Esophagus muscularis mucosa (tissue), 4 donors: ENCODE results near the gene SYCN.

Experiments used
- CTCF ChIP-seq, 3 experiments: fragments of 200-600 bp in 2 of 3; fragments of 450-650 bp in 1 of 3; sonication (generic) in 2 of 3; IDR thresholded peaks; one replicate each; pipeline ENCODE4 v1.5.1; 2017 to 2019; ENCODE audit warnings: antibody characterized with exemption in 3 of 3, mild to moderate bottlenecking in 2 of 3, moderate library complexity in 1 of 3
- EP300 ChIP-seq: sonication (generic); formaldehyde crosslinking; IDR thresholded peaks from one replicate; pipeline ENCODE4 v1.6.1; 2017; ENCODE audit warnings: antibody characterized with exemption
- POLR2A ChIP-seq: fragments of 450-650 bp; IDR thresholded peaks from one replicate; pipeline ENCODE4 v1.6.1; 2017; ENCODE audit warnings: antibody characterized with exemption, moderate library complexity, mild to moderate bottlenecking, low read depth
- POLR2AphosphoS5 ChIP-seq, 2 donors: sonication (generic); formaldehyde crosslinking; IDR thresholded peaks; one replicate each; pipeline ENCODE4 v1.6.1; 2017; ENCODE audit warnings: antibody characterized with exemption in 2 of 2

GRCh38 chr19:39212375-39212742 lies 8.3 kb upstream of the SYCN start:
- peak in 2 of 3 experiments; percentile 9 for TF ChIP-seq CTCF (IDR thresholded peaks at IDR 0.05)
- TF ChIP-seq POLR2A: no peak
- no peak for TF ChIP-seq EP300
- TF ChIP-seq POLR2AphosphoS5 (IDR thresholded peaks at IDR 0.05): no peak
